Measurements from ENCODE around the gene SLC7A1.

SLC7A1 gene

GRCh38 chr13:29532821-29533220 lies 62.7 kb downstream of the SLC7A1 start:
- no peak for DNase-seq
- Mint-ChIP-seq H3K9me3 (no peaks in the 10 kb centered on the region), H3K27me3 (no peaks in the 10 kb centered on the region), H3K4me3 (no peak overlapping the region), H3K4me1 (peaks cover under 1% of the 10 kb centered on the region), H3K27ac (no peak overlapping the region)
- no peak for ATAC-seq

- H3K9me3 Mint-ChIP-seq = no peaks in the 10 kb centered on the region
- DNase-seq (no peak), ATAC-seq (no peak)
- H3K4me3 Mint-ChIP-seq = no peak overlapping the region
- H3K27ac Mint-ChIP-seq = peak overlapping the region in 1 of 2 donors; percentile 34
- H3K4me1 Mint-ChIP-seq = no peaks in the 10 kb centered on the region
- no peaks in the 10 kb centered on the region for H3K27me3 Mint-ChIP-seq
Measured at GRCh38 chr13:29532116-29532515, 63.4 kb downstream of the SLC7A1 start.

DNA sequence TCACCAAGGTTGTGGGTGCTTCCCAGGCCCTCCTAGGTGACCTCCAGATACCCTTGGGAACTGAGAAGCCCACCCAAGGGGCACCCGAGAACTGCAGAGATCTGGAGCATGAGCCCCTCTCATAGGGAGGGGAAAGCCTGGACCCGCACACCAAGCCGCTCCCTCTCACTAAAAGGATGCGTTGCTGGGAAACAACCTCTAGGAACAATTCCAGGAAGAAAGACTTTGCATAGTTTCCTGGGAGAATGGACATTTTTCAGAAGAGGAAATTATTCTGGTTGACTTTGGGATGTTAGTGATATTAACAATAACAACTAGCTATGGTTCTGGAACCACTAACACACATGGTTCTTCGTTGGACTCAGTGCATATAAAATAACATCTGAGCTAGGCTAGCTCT lies 64.6 kb downstream of the SLC7A1 start:
- DNase-seq (no peak), ATAC-seq (no peak)
- no peaks in the 10 kb centered on the region for H3K27me3 Mint-ChIP-seq
- H3K27ac Mint-ChIP-seq = peak overlapping the region in 1 of 2 donors; percentile 67
- no peaks in the 10 kb centered on the region for H3K4me1 Mint-ChIP-seq
- H3K4me3 Mint-ChIP-seq = no peak overlapping the region
- no peaks in the 10 kb centered on the region for H3K9me3 Mint-ChIP-seq

GRCh38 chr13:29529754-29530153 lies 65.7 kb downstream of the SLC7A1 start:
- H3K4me3 Mint-ChIP-seq = no peak overlapping the region
- no peaks in the 10 kb centered on the region for H3K27me3 Mint-ChIP-seq
- no peak overlapping the region for H3K27ac Mint-ChIP-seq
- no peaks in the 10 kb centered on the region for H3K9me3 Mint-ChIP-seq
- DNase-seq (no peak), ATAC-seq (no peak)
- H3K4me1 Mint-ChIP-seq = no peaks in the 10 kb centered on the region

DNA sequence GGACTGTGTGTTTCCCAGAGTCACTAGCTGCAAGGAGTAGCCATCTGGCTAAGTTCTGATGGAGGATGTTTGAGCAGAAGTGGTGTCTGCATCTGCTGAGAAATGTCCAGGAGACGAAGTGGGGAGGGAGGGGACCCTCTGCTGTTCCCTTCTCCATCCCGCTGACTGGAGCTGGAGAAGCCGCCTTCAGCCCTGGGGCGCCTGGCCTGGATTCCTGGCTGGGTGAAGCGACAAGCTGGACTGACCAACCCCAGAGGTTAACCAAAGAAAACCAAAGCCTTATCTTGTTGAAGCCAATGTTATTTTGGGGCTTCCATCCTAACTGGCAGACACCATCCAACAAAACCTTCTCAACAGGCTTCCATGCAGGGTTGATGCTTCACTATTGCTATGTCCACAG lies 67.6 kb downstream of the SLC7A1 start:
- no peak overlapping the region for H3K4me3 Mint-ChIP-seq
- no peaks in the 10 kb centered on the region for H3K4me1 Mint-ChIP-seq
- DNase-seq (no peak), ATAC-seq (no peak)
- H3K9me3 Mint-ChIP-seq = no peaks in the 10 kb centered on the region
- H3K27me3 Mint-ChIP-seq = no peaks in the 10 kb centered on the region
- H3K27ac Mint-ChIP-seq = no peak overlapping the region

- H3K9me3 Mint-ChIP-seq = no peaks in the 10 kb centered on the region
- H3K4me3 Mint-ChIP-seq = no peak overlapping the region
- no peak for ATAC-seq
- no peaks in the 10 kb centered on the region for H3K27me3 Mint-ChIP-seq
- no peaks in the 10 kb centered on the region for H3K4me1 Mint-ChIP-seq
- H3K27ac Mint-ChIP-seq = no peak overlapping the region
- no peak for DNase-seq
Measured at GRCh38 chr13:29527511-29527910, 68.0 kb downstream of the SLC7A1 start.

DNA sequence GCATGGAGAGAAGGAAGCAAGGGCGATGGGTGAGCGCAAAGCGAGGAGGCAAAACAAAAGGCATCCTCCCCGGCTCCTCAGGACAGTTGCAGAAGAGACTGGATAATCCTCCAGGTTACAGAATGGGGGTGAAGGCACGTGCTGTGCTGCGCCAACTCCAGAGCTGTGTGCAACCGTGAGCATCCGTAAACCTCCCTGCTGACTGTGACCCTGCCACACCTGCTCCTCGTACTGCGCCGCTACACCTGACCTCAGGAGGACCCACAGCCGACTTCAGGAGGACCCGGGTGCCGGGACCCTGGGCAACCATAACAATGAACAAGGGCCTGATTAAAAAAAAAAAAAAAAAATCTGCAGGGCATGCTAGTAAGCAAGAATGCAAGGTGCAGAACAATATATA lies 68.7 kb downstream of the SLC7A1 start:
- H3K4me1 Mint-ChIP-seq = no peaks in the 10 kb centered on the region
- H3K27ac Mint-ChIP-seq = peak overlapping the region in 1 of 2 donors; percentile 69
- no peak overlapping the region for H3K4me3 Mint-ChIP-seq
- ATAC-seq = no peak
- DNase-seq = no peak
- H3K9me3 Mint-ChIP-seq = no peaks in the 10 kb centered on the region
- no peaks in the 10 kb centered on the region for H3K27me3 Mint-ChIP-seq

- ATAC-seq = no peak
- Mint-ChIP-seq H3K9me3 (no peaks in the 10 kb centered on the region), H3K27ac (no peak overlapping the region), H3K4me3 (no peak overlapping the region), H3K4me1 (no peaks in the 10 kb centered on the region), H3K27me3 (no peaks in the 10 kb centered on the region)
- DNase-seq = no peak
Measured at GRCh38 chr13:29525757-29526156, 69.7 kb downstream of the SLC7A1 start.

GRCh38 chr13:29524641-29525040 lies 70.8 kb downstream of the SLC7A1 start:
- H3K27ac Mint-ChIP-seq = no peak overlapping the region
- H3K27me3 Mint-ChIP-seq = no peaks in the 10 kb centered on the region
- H3K4me1 Mint-ChIP-seq = no peaks in the 10 kb centered on the region
- no peak overlapping the region for H3K4me3 Mint-ChIP-seq
- DNase-seq (no peak), ATAC-seq (no peak)
- no peaks in the 10 kb centered on the region for H3K9me3 Mint-ChIP-seq

GRCh38 chr13:29524176-29524575 lies 71.3 kb downstream of the SLC7A1 start:
- Mint-ChIP-seq H3K9me3 (no peaks in the 10 kb centered on the region), H3K27me3 (no peaks in the 10 kb centered on the region), H3K4me1 (no peaks in the 10 kb centered on the region), H3K27ac (peak overlapping the region in 1 of 2 donors; percentile 90), H3K4me3 (no peak overlapping the region)
- ATAC-seq (no peak), DNase-seq (no peak)

DNA sequence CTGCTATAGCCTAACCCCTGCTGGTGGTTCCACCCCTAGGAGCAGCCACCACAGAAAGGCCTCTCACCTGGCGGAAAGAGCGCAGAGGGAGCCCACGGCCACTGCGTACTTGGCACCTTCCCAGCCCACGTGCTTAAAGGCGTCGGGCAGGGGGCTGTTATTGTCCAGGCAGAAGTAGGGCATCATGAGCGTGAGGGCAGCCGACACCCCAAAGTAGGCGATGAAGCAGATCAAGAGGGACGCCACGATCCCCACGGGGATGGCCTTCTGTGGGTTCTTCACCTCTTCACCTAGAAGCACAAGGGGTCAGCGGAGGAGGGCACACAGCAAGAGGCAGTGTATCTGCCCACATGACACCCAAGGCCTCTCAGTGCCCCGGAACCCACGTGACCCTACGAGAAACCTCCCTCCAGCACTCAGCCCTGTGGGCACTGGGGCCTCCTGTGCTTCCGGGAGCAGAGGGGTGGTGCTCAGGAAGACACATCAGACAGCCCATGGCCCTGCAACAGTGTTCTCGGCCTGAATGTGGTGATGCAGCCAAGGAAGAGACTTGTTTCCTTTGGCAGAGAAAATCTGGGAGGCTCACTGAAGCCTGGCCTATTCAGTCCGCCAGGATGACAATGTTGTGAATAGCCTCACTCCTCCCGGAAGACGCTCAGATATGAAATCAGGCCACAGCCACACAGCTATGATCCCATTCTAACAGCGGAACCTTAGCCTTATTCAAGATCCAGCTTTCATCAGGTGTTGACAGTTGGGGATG lies 72.1 kb downstream of the SLC7A1 start:
- no peaks in the 10 kb centered on the region for H3K4me1 Mint-ChIP-seq
- ATAC-seq = no peak

DNA sequence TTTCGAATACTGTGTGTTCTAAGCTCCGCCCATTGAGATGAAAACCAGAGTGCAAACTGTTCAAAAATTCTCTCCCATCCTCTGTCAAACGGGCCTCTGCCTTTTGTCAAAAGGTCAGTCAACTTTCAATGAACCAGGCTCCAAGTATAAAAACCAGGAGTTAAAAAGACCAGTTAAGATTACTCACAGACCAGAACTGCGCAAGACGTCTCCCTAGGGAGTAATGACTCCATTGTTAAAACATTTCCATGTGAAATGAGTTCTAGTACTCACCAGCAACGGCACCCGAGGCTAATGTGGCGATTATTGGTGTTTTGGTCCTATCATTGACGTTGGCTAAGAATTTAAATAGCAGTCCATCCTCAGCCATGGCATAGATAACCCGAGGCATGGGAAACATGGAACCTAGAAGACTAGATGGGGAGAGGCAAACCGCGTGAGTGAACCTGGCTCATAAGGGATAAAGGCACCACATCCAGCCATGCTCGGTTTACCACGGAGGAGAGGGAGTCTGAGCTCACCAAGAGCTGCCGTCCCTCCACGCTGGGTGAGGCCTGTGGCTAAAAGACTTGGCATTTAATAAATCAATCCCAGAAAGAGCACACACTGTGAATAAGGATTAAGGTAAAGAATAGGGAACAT lies 73.3 kb downstream of the SLC7A1 start:
- Mint-ChIP-seq H3K9me3 (no peaks in the 10 kb centered on the region), H3K27ac (peak overlapping the region in 1 of 2 donors; percentile 42), H3K4me1 (no peaks in the 10 kb centered on the region), H3K4me3 (no peak overlapping the region), H3K27me3 (no peaks in the 10 kb centered on the region)
- ATAC-seq (no peak), DNase-seq (no peak)

More for the DNA sequence above, 72.1 kb downstream of the SLC7A1 start:
- no peak for DNase-seq
- no peaks in the 10 kb centered on the region for H3K27me3 Mint-ChIP-seq
- H3K27ac Mint-ChIP-seq = no peak overlapping the region
- no peak overlapping the region for H3K4me3 Mint-ChIP-seq
- no peaks in the 10 kb centered on the region for H3K9me3 Mint-ChIP-seq

GRCh38 chr13:29521336-29521735 lies 74.2 kb downstream of the SLC7A1 start:
- ATAC-seq (no peak), DNase-seq (no peak)
- H3K4me3 Mint-ChIP-seq = no peak overlapping the region
- peak overlapping the region in 1 of 2 donors; percentile 19 for H3K27ac Mint-ChIP-seq
- H3K4me1 Mint-ChIP-seq = no peaks in the 10 kb centered on the region
- H3K9me3 Mint-ChIP-seq = no peaks in the 10 kb centered on the region
- no peaks in the 10 kb centered on the region for H3K27me3 Mint-ChIP-seq

DNA sequence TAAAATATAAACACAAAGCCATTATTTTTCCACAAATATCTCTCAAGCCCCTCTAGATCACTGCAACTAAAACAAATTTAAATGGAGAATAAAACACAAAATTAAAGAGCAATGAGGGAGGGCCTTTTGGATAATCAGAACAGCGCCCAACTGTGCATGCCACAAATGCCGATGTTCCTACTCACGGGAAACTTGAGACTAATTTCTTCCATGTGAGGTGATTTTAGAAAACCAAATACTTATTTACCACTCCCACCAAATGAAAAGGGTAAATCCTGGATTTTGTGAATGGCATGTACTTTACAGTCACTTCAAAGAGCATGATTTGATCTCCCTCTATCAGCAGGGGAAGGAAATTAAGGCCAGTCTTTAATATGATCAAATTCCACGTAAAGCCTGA lies 74.8 kb downstream of the SLC7A1 start:
- DNase-seq (no peak), ATAC-seq (no peak)
- no peaks in the 10 kb centered on the region for H3K4me1 Mint-ChIP-seq
- H3K9me3 Mint-ChIP-seq = no peaks in the 10 kb centered on the region
- H3K27ac Mint-ChIP-seq = no peak overlapping the region
- H3K4me3 Mint-ChIP-seq = no peak overlapping the region
- H3K27me3 Mint-ChIP-seq = no peaks in the 10 kb centered on the region

- H3K9me3 Mint-ChIP-seq = no peaks in the 10 kb centered on the region
- no peak overlapping the region for H3K4me3 Mint-ChIP-seq
- DNase-seq (no peak), ATAC-seq (no peak)
- no peaks in the 10 kb centered on the region for H3K27me3 Mint-ChIP-seq
- H3K27ac Mint-ChIP-seq = peak overlapping the region in 1 of 2 donors; percentile 1
- no peaks in the 10 kb centered on the region for H3K4me1 Mint-ChIP-seq
Measured at GRCh38 chr13:29519921-29520320, 75.6 kb downstream of the SLC7A1 start.

GRCh38 chr13:29516880-29517279 lies 78.6 kb downstream of the SLC7A1 start:
- H3K4me1 Mint-ChIP-seq = peaks cover 8% of the 10 kb centered on the region
- ATAC-seq (no peak), DNase-seq (no peak)
- H3K27me3 Mint-ChIP-seq = no peaks in the 10 kb centered on the region
- no peak overlapping the region for H3K27ac Mint-ChIP-seq
- no peaks in the 10 kb centered on the region for H3K9me3 Mint-ChIP-seq
- no peak overlapping the region for H3K4me3 Mint-ChIP-seq

Measured in stimulated activated naive CD8-positive, alpha-beta T cell treated with anti-CD3 and anti-CD28 coated beads, Interleukin-15, amount 100 ng/mL, for 72 hours (primary cell).